Central memory CD8-positive, alpha-beta T cell (primary cell): ENCODE data around the gene CACNA1B.

Source experiments
- ATAC-seq: fragments of 150-1000 bp; cut with Tn5 transposase; replicated peaks from 2 replicates; pipeline ENCODE4 v1.10.0; 2022; ENCODE audit warnings: mild to moderate bottlenecking, moderate FRiP score, moderate number of reproducible peaks; ENCODE audit not compliant: poor library complexity, severe bottlenecking; ENCODE audit errors: extremely low read depth
- DNase-seq, 2 donors: peaks; one replicate each; pipeline ENCODE4 v3.0.0; 2021; ENCODE audit warnings: low spot score in 2 of 2
- H3K27ac Mint-ChIP-seq: one replicate; pipeline ENCODE4 v1.8.0; 2022; ENCODE audit warnings: low read depth, mild to moderate bottlenecking, moderate library complexity, mixed read lengths
- H3K27me3 Mint-ChIP-seq: one replicate; pipeline ENCODE4 v1.8.0; 2022; ENCODE audit warnings: mixed read lengths
- H3K36me3 Mint-ChIP-seq: one replicate; pipeline ENCODE4 v1.8.0; 2022; ENCODE audit warnings: mild to moderate bottlenecking, moderate library complexity, mixed read lengths; ENCODE audit not compliant: insufficient read depth
- H3K4me1 Mint-ChIP-seq: one replicate; pipeline ENCODE4 v1.8.0; 2022; ENCODE audit warnings: mixed read lengths
- H3K4me3 Mint-ChIP-seq: one replicate; pipeline ENCODE4 v1.8.0; 2022; ENCODE audit warnings: mild to moderate bottlenecking, moderate library complexity, mixed read lengths
- H3K9me3 Mint-ChIP-seq: one replicate; pipeline ENCODE4 v1.8.0; 2022; ENCODE audit warnings: mixed read lengths

Gene CACNA1B

GRCh38 chr9:138063033-138063432 lies 185.5 kb downstream of the CACNA1B start:
- no peak overlapping the region for H3K27ac Mint-ChIP-seq
- H3K36me3 Mint-ChIP-seq = no peaks in the 10 kb centered on the region
- H3K4me3 Mint-ChIP-seq = no peak overlapping the region
- no peak for DNase-seq
- no peak for ATAC-seq
- no peaks in the 10 kb centered on the region for H3K9me3 Mint-ChIP-seq
- H3K4me1 Mint-ChIP-seq = no peaks in the 10 kb centered on the region
- H3K27me3 Mint-ChIP-seq = peaks cover 65% of the 10 kb centered on the region

GRCh38 chr9:138063785-138064184 lies 186.2 kb downstream of the CACNA1B start:
- Mint-ChIP-seq H3K27ac (no peak overlapping the region), H3K9me3 (no peaks in the 10 kb centered on the region), H3K36me3 (no peaks in the 10 kb centered on the region), H3K4me3 (no peak overlapping the region), H3K27me3 (peaks cover 68% of the 10 kb centered on the region), H3K4me1 (no peaks in the 10 kb centered on the region)
- ATAC-seq (no peak), DNase-seq (no peak)

- Mint-ChIP-seq H3K36me3 (no peaks in the 10 kb centered on the region), H3K4me1 (no peaks in the 10 kb centered on the region), H3K9me3 (no peaks in the 10 kb centered on the region), H3K4me3 (no peak overlapping the region), H3K27me3 (peaks cover 68% of the 10 kb centered on the region), H3K27ac (no peak overlapping the region)
- no peak for DNase-seq
- no peak for ATAC-seq
These were observed 187.0 kb downstream of the CACNA1B start for GRCh38 chr9:138064547-138064946.

GRCh38 chr9:138065287-138065686 lies 187.7 kb downstream of the CACNA1B start:
- Mint-ChIP-seq H3K27ac (no peak overlapping the region), H3K27me3 (peaks cover 66% of the 10 kb centered on the region), H3K4me3 (no peak overlapping the region), H3K9me3 (no peaks in the 10 kb centered on the region), H3K4me1 (no peaks in the 10 kb centered on the region), H3K36me3 (no peaks in the 10 kb centered on the region)
- no peak for ATAC-seq
- DNase-seq = no peak

- Mint-ChIP-seq H3K4me1 (no peaks in the 10 kb centered on the region), H3K27me3 (peaks cover 61% of the 10 kb centered on the region), H3K4me3 (no peak overlapping the region), H3K27ac (no peak overlapping the region), H3K9me3 (no peaks in the 10 kb centered on the region), H3K36me3 (no peaks in the 10 kb centered on the region)
- ATAC-seq (no peak), DNase-seq (no peak)
These were observed 188.5 kb downstream of the CACNA1B start for GRCh38 chr9:138066049-138066448.

- Mint-ChIP-seq H3K4me1 (no peaks in the 10 kb centered on the region), H3K9me3 (no peaks in the 10 kb centered on the region), H3K36me3 (peaks cover 2% of the 10 kb centered on the region), H3K4me3 (no peak overlapping the region), H3K27me3 (peaks cover 66% of the 10 kb centered on the region), H3K27ac (no peak overlapping the region)
- ATAC-seq = no peak
- no peak for DNase-seq
These were observed 190.2 kb downstream of the CACNA1B start for GRCh38 chr9:138067613-138068367.

- H3K4me1 Mint-ChIP-seq = no peaks in the 10 kb centered on the region
- no peak overlapping the region for H3K4me3 Mint-ChIP-seq
- peaks cover 72% of the 10 kb centered on the region for H3K27me3 Mint-ChIP-seq
- H3K36me3 Mint-ChIP-seq = peaks cover 2% of the 10 kb centered on the region
- ATAC-seq (no peak), DNase-seq (no peak)
- no peaks in the 10 kb centered on the region for H3K9me3 Mint-ChIP-seq
- no peak overlapping the region for H3K27ac Mint-ChIP-seq
These were observed 191.0 kb downstream of the CACNA1B start for GRCh38 chr9:138068601-138069035.

GRCh38 chr9:138069731-138070456 lies 192.3 kb downstream of the CACNA1B start:
- H3K27ac Mint-ChIP-seq = no peak overlapping the region
- H3K4me3 Mint-ChIP-seq = no peak overlapping the region
- no peaks in the 10 kb centered on the region for H3K9me3 Mint-ChIP-seq
- ATAC-seq (no peak), DNase-seq (no peak)
- peaks cover 73% of the 10 kb centered on the region for H3K27me3 Mint-ChIP-seq
- no peaks in the 10 kb centered on the region for H3K4me1 Mint-ChIP-seq
- H3K36me3 Mint-ChIP-seq = peaks cover 2% of the 10 kb centered on the region

GRCh38 chr9:138070815-138071214 lies 193.2 kb downstream of the CACNA1B start:
- Mint-ChIP-seq H3K36me3 (peaks cover 2% of the 10 kb centered on the region), H3K4me1 (no peaks in the 10 kb centered on the region), H3K4me3 (no peak overlapping the region), H3K27ac (no peak overlapping the region), H3K27me3 (peaks cover 64% of the 10 kb centered on the region), H3K9me3 (no peaks in the 10 kb centered on the region)
- DNase-seq (no peak), ATAC-seq (no peak)

GRCh38 chr9:138071292-138071691 lies 193.7 kb downstream of the CACNA1B start:
- H3K9me3 Mint-ChIP-seq = no peaks in the 10 kb centered on the region
- H3K36me3 Mint-ChIP-seq = peaks cover 2% of the 10 kb centered on the region
- H3K27ac Mint-ChIP-seq = no peak overlapping the region
- no peak overlapping the region for H3K4me3 Mint-ChIP-seq
- no peak for ATAC-seq
- H3K4me1 Mint-ChIP-seq = no peaks in the 10 kb centered on the region
- no peak for DNase-seq
- peaks cover 59% of the 10 kb centered on the region for H3K27me3 Mint-ChIP-seq

GRCh38 chr9:138071731-138072130 lies 194.1 kb downstream of the CACNA1B start:
- no peak for DNase-seq
- Mint-ChIP-seq H3K4me1 (no peaks in the 10 kb centered on the region), H3K27me3 (peaks cover 55% of the 10 kb centered on the region), H3K27ac (no peak overlapping the region), H3K9me3 (no peaks in the 10 kb centered on the region), H3K36me3 (peaks cover 2% of the 10 kb centered on the region), H3K4me3 (no peak overlapping the region)
- no peak for ATAC-seq

- Mint-ChIP-seq H3K9me3 (no peaks in the 10 kb centered on the region), H3K4me3 (no peak overlapping the region), H3K27me3 (peaks cover 54% of the 10 kb centered on the region), H3K36me3 (peaks cover 2% of the 10 kb centered on the region), H3K27ac (no peak overlapping the region), H3K4me1 (no peaks in the 10 kb centered on the region)
- DNase-seq (no peak), ATAC-seq (no peak)
These were observed 194.7 kb downstream of the CACNA1B start for GRCh38 chr9:138072161-138072842.
